CD14-positive monocyte (primary cell): ENCODE data around the gene LTBP2. TPM values are rescaled to one million over a fixed set of nuclear protein-coding genes. Genes with fewer than 3 reads are reported as not detected.

Experiments
- DNase-seq, 3 donors: peaks; one replicate each; pipeline ENCODE4 v3.0.0-alpha.2; 2011 to 2022
- H2AFZ ChIP-seq: 2 replicates; pipeline ENCODE4 v1.6.0; 2012; ENCODE audit warnings: mild to moderate bottlenecking, low read depth, low read length, inconsistent platforms; ENCODE audit not compliant: insufficient read depth, poor library complexity, severe bottlenecking
- H3K27ac ChIP-seq, 2 donors: 1 replicate in 1 of 2; 2 replicates in 1 of 2; pipeline ENCODE4 v1.5.1; 2012 to 2013; ENCODE audit warnings: low read length in 2 of 2, control low read depth in 1 of 2, inconsistent platforms in 1 of 2, low read depth in 1 of 2, mild to moderate bottlenecking in 1 of 2
- H3K27me3 ChIP-seq, 2 donors: one replicate each; pipeline versions ENCODE4 v1.6.0 to v1.6.1; 2011 to 2013; ENCODE audit warnings: low read length in 2 of 2; ENCODE audit not compliant: control insufficient read depth in 2 of 2, insufficient read depth in 2 of 2
- H3K36me3 ChIP-seq, 2 donors: replicated peaks in 1 of 2; 1 replicate in 1 of 2; 2 replicates in 1 of 2; pipeline versions ENCODE4 v1.5.1 to v1.6.1; 2012 to 2013; ENCODE audit warnings: low read length in 2 of 2, control low read depth in 1 of 2, inconsistent platforms in 1 of 2, mild to moderate bottlenecking in 1 of 2; ENCODE audit not compliant: insufficient read depth in 2 of 2, control insufficient read depth in 1 of 2
- H3K4me1 ChIP-seq, 2 donors: 1 replicate in 1 of 2; 2 replicates in 1 of 2; pipeline versions ENCODE4 v1.5.1 to v1.6.1; 2012 to 2013; ENCODE audit warnings: low read length in 2 of 2, control low read depth in 1 of 2, inconsistent platforms in 1 of 2, mild to moderate bottlenecking in 1 of 2, moderate library complexity in 1 of 2; ENCODE audit not compliant: insufficient read depth in 2 of 2, control insufficient read depth in 1 of 2
- H3K4me2 ChIP-seq: replicated peaks from 2 replicates; pipeline ENCODE3; 2012; ENCODE audit warnings: low read length, moderate library complexity, mild to moderate bottlenecking; ENCODE audit not compliant: poor library complexity, severe bottlenecking; ENCODE audit errors: extremely low read depth
- H3K4me3 ChIP-seq, 3 experiments: fragments of 200-600 bp in 1 of 3; sonication (generic) in 1 of 3; replicated peaks in 1 of 3; 1 replicate in 2 of 3; 2 replicates in 1 of 3; pipeline ENCODE4 v1.5.1; 2011 to 2013; ENCODE audit warnings: low read length in 3 of 3, mild to moderate bottlenecking in 3 of 3, control low read depth in 2 of 3, low read depth in 2 of 3, inconsistent platforms in 1 of 3, moderate library complexity in 1 of 3
- H3K79me2 ChIP-seq: 2 replicates; pipeline ENCODE4 v1.6.0; 2012; ENCODE audit warnings: mild to moderate bottlenecking, control low read depth, inconsistent platforms, low read length, moderate library complexity; ENCODE audit not compliant: insufficient read depth
- H3K9ac ChIP-seq: 2 replicates; pipeline ENCODE4 v1.6.0; 2017; ENCODE audit warnings: low read length, mild to moderate bottlenecking; ENCODE audit not compliant: insufficient read depth, poor library complexity, severe bottlenecking
- H3K9me3 ChIP-seq, 2 donors: replicated peaks in 1 of 2; 1 replicate in 1 of 2; 2 replicates in 1 of 2; pipeline versions ENCODE4 v1.5.1 to v1.6.1; 2012 to 2013; ENCODE audit warnings: low read length in 2 of 2, control low read depth in 1 of 2; ENCODE audit not compliant: control insufficient read depth in 1 of 2, insufficient read depth in 1 of 2
- H4K20me1 ChIP-seq: 2 replicates; pipeline ENCODE4 v1.6.0; 2012; ENCODE audit warnings: mild to moderate bottlenecking, low read length, control low read depth, moderate library complexity; ENCODE audit not compliant: insufficient read depth
- H3K27ac Mint-ChIP-seq, 7 donors: one replicate each; pipeline ENCODE4 v1.8.0; 2020; ENCODE audit warnings: mild to moderate bottlenecking in 7 of 7, mixed read lengths in 7 of 7, moderate library complexity in 6 of 7, inconsistent platforms in 2 of 7
- H3K27me3 Mint-ChIP-seq, 3 donors: one replicate each; pipeline ENCODE4 v1.8.0; 2021 to 2022; ENCODE audit warnings: low read depth in 3 of 3, mild to moderate bottlenecking in 3 of 3, mixed read lengths in 3 of 3, moderate library complexity in 3 of 3, inconsistent platforms in 1 of 3
- H3K36me3 Mint-ChIP-seq, 2 donors: one replicate each; pipeline ENCODE4 v1.8.0; 2020; ENCODE audit warnings: mixed read lengths in 2 of 2, inconsistent platforms in 1 of 2, mild to moderate bottlenecking in 1 of 2
- H3K4me1 Mint-ChIP-seq: one replicate; pipeline ENCODE4 v1.8.0; 2020; ENCODE audit warnings: mild to moderate bottlenecking, mixed read lengths
- H3K4me3 Mint-ChIP-seq, 2 donors: one replicate each; pipeline ENCODE4 v1.8.0; 2020; ENCODE audit warnings: mild to moderate bottlenecking in 2 of 2, mixed read lengths in 2 of 2, moderate library complexity in 1 of 2
- H3K9me3 Mint-ChIP-seq, 7 donors: one replicate each; pipeline ENCODE4 v1.8.0; 2020 to 2022; ENCODE audit warnings: mixed read lengths in 7 of 7, mild to moderate bottlenecking in 6 of 7, moderate library complexity in 6 of 7, inconsistent platforms in 2 of 7
- CTCF ChIP-seq: fragments of 200-600 bp; IDR thresholded peaks from one replicate; pipeline ENCODE4 v1.8.0; 2022; ENCODE audit warnings: antibody characterized with exemption, mild to moderate bottlenecking
- WGBS: methylation state at CpG from one replicate; pipeline ENCODE4 v1.1.5; 2013; ENCODE audit warnings: missing lambda C conversion rate; ENCODE audit not compliant: insufficient coverage; 5-methylcytosine and 5-hydroxymethylcytosine counted together
- intact Hi-C, 2 donors: fragments of 100-400 bp; cut with micrococcal nuclease; formaldehyde crosslinking; loops; one replicate each; pipeline versions ENCODE4 v1.15.0 to v1.15.1; 2023
- polyA plus RNA-seq, 3 donors: library from polyadenylated mRNA; depleted of rRNA in 1 of 3; unstranded in 2 of 3; stranded (reverse) in 1 of 3; fragments of 300-500 nt in 2 of 3; fragments of >200 nt in 1 of 3; fragmentation: Illumina TruSeq in 2 of 3; gene quantifications; 1 replicate in 2 of 3; 2 replicates in 1 of 3; pipeline ENCODE4 v1.2.3, GENCODE V29; 2012 to 2021

LTBP2 gene
- polyA plus RNA-seq, 3 donors = 0.04 to 0.24 (median 0.11) TPM

GRCh38 chr14:74486164-74486563 is 125.9 kb downstream of the LTBP2 start:
- no peak overlapping the region for H3K4me2 ChIP-seq
- no CpG with 5 or more reads among the region's 3 CpGs for WGBS
- no peak for DNase-seq
- no peak overlapping the region for H3K9ac ChIP-seq
- intact Hi-C loops = no loop called here
- peaks cover 46% of the 10 kb centered on the region for H3K79me2 ChIP-seq
- no peaks in the 10 kb centered on the region for H3K27me3 ChIP-seq
- H3K36me3 ChIP-seq = peaks cover 47 to 53% of the 10 kb centered on the region in 2 donors
- H3K4me3 ChIP-seq = no peak overlapping the region
- H2AFZ ChIP-seq = no peak overlapping the region
- peak overlapping the region in 1 of 7 donors; percentile 36 for H3K27ac Mint-ChIP-seq
- H3K4me1 ChIP-seq = peaks cover 41 to 59% of the 10 kb centered on the region in 2 donors
- no peak overlapping the region for H3K4me3 Mint-ChIP-seq
- H3K9me3 ChIP-seq = no peaks in the 10 kb centered on the region
- H3K27me3 Mint-ChIP-seq = peaks cover 0 to 1% (median 0%) of the 10 kb centered on the region in 3 donors
- no peak for TF ChIP-seq CTCF
- H4K20me1 ChIP-seq = peaks cover 94% of the 10 kb centered on the region
- peaks cover 55% of the 10 kb centered on the region for H3K4me1 Mint-ChIP-seq
- no peaks in the 10 kb centered on the region for H3K9me3 Mint-ChIP-seq
- no peak overlapping the region for H3K27ac ChIP-seq
- peaks cover 60 to 61% of the 10 kb centered on the region in 2 donors for H3K36me3 Mint-ChIP-seq

GRCh38 chr14:74483321-74483720 is 128.7 kb downstream of the LTBP2 start:
- Histone ChIP-seq H3K36me3 (peaks cover 75 to 81% of the 10 kb centered on the region in 2 donors), H4K20me1 (peaks cover 94% of the 10 kb centered on the region), H2AFZ (no peak overlapping the region), H3K27me3 (no peaks in the 10 kb centered on the region), H3K4me3 (no peak overlapping the region), H3K4me1 (peaks cover 20 to 31% of the 10 kb centered on the region in 2 donors), H3K27ac (no peak overlapping the region), H3K79me2 (peaks cover 27% of the 10 kb centered on the region), H3K4me2 (no peak overlapping the region), H3K9me3 (no peaks in the 10 kb centered on the region), H3K9ac (no peak overlapping the region)
- peaks cover 87 to 89% of the 10 kb centered on the region in 2 donors for H3K36me3 Mint-ChIP-seq
- peaks cover 30% of the 10 kb centered on the region for H3K4me1 Mint-ChIP-seq
- TF ChIP-seq CTCF = no peak
- no peak overlapping the region for H3K27ac Mint-ChIP-seq
- H3K4me3 Mint-ChIP-seq = no peak overlapping the region
- DNase-seq = no peak
- no peaks in the 10 kb centered on the region for H3K9me3 Mint-ChIP-seq
- H3K27me3 Mint-ChIP-seq = peaks cover 0 to 1% (median 0%) of the 10 kb centered on the region in 3 donors
- intact Hi-C loops = no loop called here
